ENCODE results near the gene USP22.

USP22 gene

DNA sequence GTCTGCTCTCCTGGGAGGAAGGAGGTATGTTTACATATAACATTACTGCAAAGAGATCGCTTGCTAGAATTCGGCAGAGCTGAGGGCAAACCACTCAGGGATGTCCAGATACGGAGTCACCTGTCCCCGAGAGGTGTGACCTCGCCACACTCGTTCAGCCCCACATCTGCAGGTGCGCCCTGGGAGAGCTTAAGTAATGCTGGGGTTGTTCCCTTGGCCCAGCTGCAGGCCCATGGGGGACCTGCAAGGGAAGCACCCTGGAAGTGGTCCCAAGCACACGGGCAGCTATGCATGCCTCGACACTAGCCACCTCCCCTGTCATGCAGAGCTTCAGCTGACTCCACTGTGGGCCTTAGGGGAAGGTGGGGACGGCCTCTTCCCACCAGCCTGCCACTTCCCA is 22.2 kb downstream of the USP22 start:
- DNase-seq (ENCODE audit: low read depth in 2 of 2) = no peak

DNA sequence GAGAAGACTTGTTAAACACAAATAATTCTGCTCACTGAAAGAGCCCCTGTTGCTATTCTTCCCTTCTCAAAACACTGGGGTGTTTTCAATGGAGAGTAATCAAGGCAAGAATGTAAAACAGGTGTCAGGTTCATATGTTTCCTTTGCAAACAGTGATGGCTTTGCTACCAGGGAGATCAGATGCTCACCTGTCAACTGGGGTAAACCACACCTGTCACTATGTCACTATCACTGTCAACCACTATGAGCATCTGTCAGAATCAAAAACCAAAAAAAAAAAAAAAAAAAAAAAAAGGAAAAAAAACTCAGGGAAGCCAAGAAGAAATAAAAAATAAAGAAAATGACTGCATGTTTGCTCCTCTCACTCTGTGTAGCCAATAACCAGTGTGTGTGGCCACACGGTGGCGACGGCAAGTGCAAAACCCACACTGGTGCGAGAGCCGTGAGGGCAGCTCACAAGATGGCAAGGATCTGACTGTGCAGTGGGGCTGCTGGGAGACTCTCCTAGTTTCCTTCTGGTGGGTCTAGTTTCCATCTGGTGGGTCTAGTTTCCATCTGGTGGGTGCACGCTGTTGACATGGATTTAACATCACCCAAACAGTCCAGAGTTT is 22.7 kb downstream of the USP22 start:
- DNase-seq (ENCODE audit: low read depth in 2 of 2) = no peak

- DNase-seq (ENCODE audit: low read depth in 2 of 2) = no peak
Observed at GRCh38 chr17:21018894-21019293, 23.9 kb downstream of the USP22 start.

GRCh38 chr17:21017861-21018260 is 24.9 kb downstream of the USP22 start:
- no peak for DNase-seq (ENCODE audit: low read depth in 2 of 2)

GRCh38 chr17:21017256-21017655 is 25.6 kb downstream of the USP22 start:
- no peak for DNase-seq (ENCODE audit: low read depth in 2 of 2)

DNA sequence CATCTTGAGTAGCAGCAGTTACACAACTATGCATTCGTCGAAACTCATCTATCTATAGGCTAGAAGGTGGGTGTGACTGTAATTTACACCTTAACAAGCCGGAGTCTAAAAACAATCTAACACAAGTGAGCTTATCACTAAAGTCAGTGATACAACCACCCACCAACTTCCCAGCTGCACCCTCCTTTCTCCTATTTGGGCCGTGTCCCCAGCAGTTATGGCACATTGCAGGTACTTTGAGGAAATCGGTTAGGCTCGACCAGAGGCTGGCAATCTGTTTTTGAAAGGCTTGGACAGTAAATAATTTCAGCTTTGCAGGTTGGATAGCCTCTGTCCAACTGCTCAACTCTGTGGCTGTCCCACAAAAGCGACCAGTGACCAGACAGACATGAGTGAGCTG is 26.0 kb downstream of the USP22 start:
- DNase-seq (ENCODE audit: low read depth in 2 of 2) = no peak

GRCh38 chr17:21015564-21015963 is 27.2 kb downstream of the USP22 start:
- DNase-seq (ENCODE audit: low read depth in 2 of 2) = no peak

DNA sequence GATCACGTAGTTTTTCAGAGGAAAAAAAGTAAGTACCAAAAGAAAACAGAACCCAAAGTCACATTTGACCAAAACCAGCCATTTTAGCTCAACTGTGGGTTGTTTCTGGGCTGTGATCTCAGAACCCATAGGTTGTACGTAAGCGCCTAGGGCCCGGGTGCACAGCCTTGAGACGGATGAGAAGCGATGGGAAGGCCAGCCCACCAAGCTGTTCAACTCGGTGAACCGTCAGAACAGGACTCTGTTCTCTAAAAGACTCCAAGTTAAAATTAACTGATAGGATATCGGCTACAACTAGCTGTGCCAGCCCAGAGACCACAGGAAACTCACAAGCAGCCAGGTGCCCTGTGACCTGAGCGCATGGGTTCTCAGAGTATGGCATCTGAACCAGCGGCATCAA is 28.3 kb downstream of the USP22 start:
- DNase-seq (ENCODE audit: low read depth in 2 of 2) = no peak

GRCh38 chr17:21013983-21014382 is 28.8 kb downstream of the USP22 start:
- no peak for DNase-seq (ENCODE audit: low read depth in 2 of 2)

DNA sequence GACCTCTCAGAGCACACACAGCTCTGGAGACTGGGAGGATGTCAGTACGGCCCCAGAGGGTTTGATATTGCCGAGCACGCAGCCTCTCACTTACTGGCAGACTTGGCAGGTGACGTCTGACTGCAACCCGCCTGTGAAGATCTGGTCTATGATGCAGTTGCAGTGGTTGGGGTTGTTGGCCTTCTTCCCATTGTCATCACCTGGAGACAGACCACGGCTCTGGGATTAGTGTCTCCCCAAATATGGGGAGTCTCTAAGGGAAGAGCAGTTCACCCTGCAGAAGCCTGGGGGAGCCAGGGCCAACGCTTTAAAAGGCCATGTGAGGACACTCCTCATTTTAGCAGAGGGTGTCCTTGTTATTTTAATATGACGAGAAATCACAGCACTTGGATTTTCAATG is 30.1 kb downstream of the USP22 start:
- DNase-seq (ENCODE audit: low read depth in 2 of 2) = no peak

GRCh38 chr17:21010705-21011596 is 31.9 kb downstream of the USP22 start:
- DNase-seq (ENCODE audit: low read depth in 2 of 2) = no peak

DNA sequence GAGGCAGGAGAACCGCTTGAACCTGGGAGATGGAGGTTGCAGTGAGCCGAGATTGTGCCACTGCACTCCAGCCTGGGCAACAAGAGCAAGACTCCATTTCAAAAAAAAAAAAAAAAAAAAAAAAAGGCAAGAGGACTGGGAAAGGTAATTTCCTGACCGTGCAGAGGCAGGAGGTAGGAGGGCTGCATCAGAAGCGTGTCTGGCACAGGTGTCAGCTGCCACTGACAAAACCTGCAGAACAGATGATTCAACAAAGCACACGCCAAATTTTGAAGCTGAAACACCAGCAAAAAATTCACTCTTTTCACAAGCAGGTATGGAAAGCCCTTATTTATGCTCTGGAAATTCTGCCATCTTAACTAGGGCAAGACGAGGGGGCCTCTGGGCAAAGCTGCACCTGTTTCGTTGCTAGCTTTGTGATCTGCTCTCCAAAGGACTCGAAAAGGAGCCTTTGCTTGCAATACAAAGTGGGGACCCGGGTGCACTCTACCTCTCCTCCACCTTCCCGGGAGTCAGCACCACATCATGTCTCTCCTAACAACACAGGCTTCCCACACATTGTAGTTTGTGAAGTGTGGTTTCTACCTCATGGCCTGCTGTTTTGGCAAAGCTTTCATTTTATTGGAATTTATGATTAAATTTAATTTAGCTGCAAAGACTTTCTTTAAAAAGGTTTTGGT is 33.7 kb downstream of the USP22 start:
- DNase-seq (ENCODE audit: low read depth in 2 of 2) = no peak

DNA sequence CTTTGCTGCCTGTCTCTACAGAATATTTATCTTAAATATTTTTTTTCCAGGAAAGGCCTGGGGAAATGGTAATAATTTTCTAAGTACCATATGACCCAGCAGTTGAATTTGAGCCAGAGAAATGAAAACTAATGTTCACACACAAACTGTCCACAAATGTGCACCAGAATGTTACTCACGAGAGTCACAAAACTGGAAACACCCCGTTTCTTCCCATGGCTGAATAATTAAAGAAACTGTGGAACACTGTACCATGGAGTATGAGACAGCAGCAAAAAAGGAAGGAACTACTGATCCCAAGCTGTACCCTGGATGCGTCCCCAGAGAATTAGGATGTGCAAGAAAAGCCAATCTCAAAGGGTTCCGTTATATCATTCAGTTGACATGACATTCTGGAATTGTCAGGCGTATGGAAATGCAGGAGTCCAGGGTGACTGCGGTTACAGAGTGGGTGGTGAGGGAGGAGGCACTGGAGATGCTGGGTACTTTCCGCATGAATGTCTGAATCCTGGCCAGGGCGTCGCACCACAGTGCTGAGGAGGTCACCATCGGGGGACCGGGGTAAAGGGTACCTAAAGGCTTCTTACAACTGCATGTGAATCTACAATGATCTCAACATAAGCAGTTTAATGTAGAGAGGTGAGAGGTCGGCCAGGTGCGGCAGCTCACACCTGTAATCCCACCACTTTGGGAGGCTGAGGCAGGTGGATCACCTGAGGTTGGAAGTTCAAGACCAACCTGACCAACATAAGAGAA is 34.5 kb downstream of the USP22 start:
- DNase-seq (ENCODE audit: low read depth in 2 of 2) = no peak

DNA sequence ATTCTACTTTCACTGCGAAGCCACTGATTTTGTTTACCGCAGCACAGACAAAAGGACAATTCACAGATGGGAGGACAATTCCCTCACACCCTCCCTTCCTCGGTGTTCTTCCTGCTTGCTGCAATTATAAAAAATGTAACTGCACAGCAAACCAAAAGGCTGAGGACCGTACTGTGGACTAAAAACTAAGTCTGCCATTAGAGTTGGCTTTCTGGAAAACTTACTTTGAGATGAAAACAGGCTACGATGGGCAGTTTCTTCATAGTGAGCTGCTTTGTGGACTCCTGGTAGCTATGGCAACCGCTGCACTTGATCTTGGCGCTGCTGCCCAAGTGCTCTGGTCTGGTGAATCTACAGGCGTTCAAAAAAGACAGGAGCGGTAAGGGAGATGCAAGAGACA is 35.2 kb downstream of the USP22 start:
- no peak for DNase-seq (ENCODE audit: low read depth in 2 of 2)

DNA sequence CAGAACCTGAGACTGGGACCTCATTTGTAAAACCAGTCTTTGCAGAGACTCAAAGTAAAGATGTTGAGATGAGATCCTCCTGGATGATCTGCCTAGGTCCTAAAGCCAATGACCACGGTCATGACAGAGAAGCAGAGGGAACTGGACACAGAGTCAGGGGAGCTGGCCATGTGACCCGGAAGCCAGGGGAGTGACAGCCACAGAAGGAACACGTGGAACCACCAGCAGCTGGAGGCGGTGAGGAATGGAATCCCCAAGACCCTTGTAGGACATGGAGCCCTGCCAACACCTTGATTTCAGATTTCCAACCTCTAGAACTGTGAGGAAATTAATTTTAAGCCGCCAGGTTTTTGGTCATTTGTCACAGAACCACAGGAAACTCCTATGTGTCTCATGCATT is 37.0 kb downstream of the USP22 start:
- no peak for DNase-seq (ENCODE audit: low read depth in 2 of 2)

- no peak for DNase-seq (ENCODE audit: low read depth in 2 of 2)
Observed at GRCh38 chr17:21005367-21005766, 37.4 kb downstream of the USP22 start.

- no peak for DNase-seq (ENCODE audit: low read depth in 2 of 2)
Observed at GRCh38 chr17:21004016-21004930, 38.5 kb downstream of the USP22 start.

DNA sequence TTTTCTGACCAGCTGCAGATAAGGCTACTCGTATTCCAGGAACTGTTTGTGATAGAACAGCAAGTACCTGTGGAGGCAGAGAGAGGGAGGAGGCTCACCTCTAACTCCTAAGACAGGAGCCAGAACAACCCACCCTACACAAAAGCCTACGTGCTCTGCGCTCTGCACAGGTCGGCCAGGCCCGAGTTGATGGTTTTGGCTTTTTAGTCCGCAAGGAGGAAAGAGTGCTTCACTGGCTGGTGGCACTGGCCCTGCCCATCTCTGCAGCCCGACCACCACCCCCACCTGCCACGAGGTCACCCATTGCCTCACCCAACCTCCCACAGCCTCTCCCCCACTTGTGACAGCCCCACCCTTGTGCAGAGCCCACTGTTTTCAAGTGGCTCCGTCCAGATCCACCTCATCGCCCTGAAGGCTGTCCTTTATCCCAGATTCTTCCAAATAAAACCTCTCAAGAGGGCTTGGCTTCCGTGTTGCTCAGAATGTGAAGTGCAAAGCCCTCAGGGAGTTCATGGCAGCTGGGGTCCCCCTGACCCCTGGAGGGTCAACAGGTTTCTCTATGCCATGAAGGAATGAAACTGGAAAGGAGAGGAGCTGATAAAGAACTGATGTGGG is 39.7 kb downstream of the USP22 start:
- no peak for DNase-seq (ENCODE audit: low read depth in 2 of 2)

DNA sequence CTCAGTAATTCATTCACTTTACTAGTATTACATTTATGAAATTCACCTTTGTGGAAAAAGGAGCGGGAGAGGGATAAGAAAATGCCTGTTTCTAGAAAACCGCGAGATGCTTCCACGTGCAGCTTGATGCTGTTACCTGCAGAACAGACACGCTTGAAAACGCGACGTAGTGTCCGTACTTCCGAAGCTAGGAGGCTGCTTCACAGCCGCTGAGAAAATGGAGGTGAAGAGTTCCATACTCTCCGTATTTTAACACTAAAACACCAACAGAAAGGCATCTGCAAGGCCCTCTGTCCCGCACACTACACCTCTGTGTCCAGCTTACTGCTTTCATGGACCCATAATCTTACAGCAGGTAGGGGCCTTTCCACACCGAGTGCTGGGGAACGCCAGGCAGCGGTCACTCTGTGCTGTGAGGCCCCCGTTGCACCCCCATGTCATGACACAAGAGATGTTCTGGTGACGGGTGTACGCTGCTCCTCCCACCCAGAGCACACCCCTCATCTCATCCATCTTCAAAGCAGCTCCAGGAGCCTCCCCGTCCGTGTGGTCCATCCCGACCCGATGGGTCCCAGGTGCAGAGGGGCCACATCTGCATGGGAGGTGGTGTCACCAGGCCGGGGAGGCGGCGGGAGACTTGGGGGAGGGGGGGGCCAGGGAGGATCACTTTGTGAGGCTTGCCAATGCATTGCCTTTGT is 40.4 kb downstream of the USP22 start:
- DNase-seq (ENCODE audit: low read depth in 2 of 2) = no peak

- DNase-seq (ENCODE audit: low read depth in 2 of 2) = no peak
Observed at GRCh38 chr17:21001813-21002221, 41.0 kb downstream of the USP22 start.
